K562 (cell line): ENCODE results near the gene SCFD2. TPM values are rescaled to one million over a fixed set of nuclear protein-coding genes. Genes with fewer than 3 reads are reported as not detected.

Experiments
- ATAC-seq: fragments of 200-7000 bp; cut with Tn5 transposase; 3 replicates; pipeline ENCODE4 v1.9.1; 2020; ENCODE audit warnings: moderate library complexity
- BruUV-seq: library from RNA; stranded (reverse); fragments of 400-500 nt; replicated peaks from 2 replicates; lab custom pipeline; 2021; lab: Mats Ljungman, UMichigan
- CTCF ChIA-PET: fragments of 300-600 bp; formaldehyde crosslinking; extraction: SDS; loops from one replicate; lab custom pipeline; 2021; ENCODE audit warnings: low intra/inter-chr PET ratio; lab: Yijun Ruan, JAX
- POLR2A ChIA-PET: fragments of 300-600, 350-650 bp; sonication (Branson Sonifier 250); formaldehyde crosslinking; extraction: SDS; loops from one replicate; lab custom pipeline; 2021; ENCODE audit warnings: antibody characterized with exemption, inconsistent platforms; lab: Yijun Ruan, JAX
- DNase-seq, 4 experiments: peaks; one replicate each; pipeline versions ENCODE4 v3.0.0 to v3.0.0-alpha.2; 2011 to 2018; ENCODE audit warnings: low spot score in 3 of 4, mixed read lengths in 3 of 4; ENCODE audit errors: extremely low read depth in 1 of 4
- FAIRE-seq: peaks from 2 replicates; lab custom pipeline; 2011; peaks lifted over from hg19 to GRCh38; lab: Jason Lieb, UNC
- H2AFZ ChIP-seq: 2 replicates; pipeline ENCODE4 v1.6.0; 2011; ENCODE audit warnings: low read depth, low read length, control low read depth, inconsistent platforms
- H3K27ac ChIP-seq: fragments of 200-600 bp; 3 replicates; pipeline ENCODE4 v1.8.0; 2011; ENCODE audit warnings: low read depth, mild to moderate bottlenecking, control low read depth, inconsistent platforms, low read length, moderate library complexity, mixed read lengths; ENCODE audit errors: extremely low read depth
- H3K27me3 ChIP-seq, 2 experiments: fragments of 300-600 bp in 1 of 2; 2 replicates in 1 of 2; 3 replicates in 1 of 2; pipeline versions ENCODE4 v1.6.0 to v1.8.0; 2011; ENCODE audit warnings: inconsistent platforms in 2 of 2, low read length in 2 of 2, mild to moderate bottlenecking in 1 of 2, mixed read lengths in 1 of 2, moderate library complexity in 1 of 2; ENCODE audit not compliant: control insufficient read depth in 2 of 2, insufficient read depth in 2 of 2
- H3K36me3 ChIP-seq: fragments of 300-600 bp; 3 replicates; pipeline ENCODE4 v1.8.0; 2011; ENCODE audit warnings: mild to moderate bottlenecking, low read length, inconsistent platforms; ENCODE audit not compliant: control insufficient read depth, insufficient read depth
- H3K4me1 ChIP-seq, 2 experiments: fragments of 200-600 bp in 1 of 2; replicated peaks in 1 of 2; 2 replicates in 1 of 2; 3 replicates in 1 of 2; pipeline versions ENCODE4 v1.5.1 to v1.8.0; 2011; ENCODE audit warnings: inconsistent platforms in 2 of 2, low read length in 2 of 2, mild to moderate bottlenecking in 1 of 2, mixed read lengths in 1 of 2, moderate library complexity in 1 of 2; ENCODE audit not compliant: control insufficient read depth in 2 of 2, insufficient read depth in 2 of 2
- H3K4me2 ChIP-seq: 2 replicates; pipeline ENCODE4 v1.6.1; 2011; ENCODE audit warnings: low read length, control low read depth, inconsistent platforms, mixed read lengths; ENCODE audit not compliant: insufficient read depth
- H3K4me3 ChIP-seq: fragments of 200-600 bp; sonication (generic), shearing (Covaris generic); 2 replicates; pipeline ENCODE4 v1.5.1; 2016; ENCODE audit warnings: control low read depth, inconsistent platforms
- H3K79me2 ChIP-seq: fragments of 200-600 bp; 3 replicates; pipeline ENCODE4 v1.8.0; 2011; ENCODE audit warnings: low read length, inconsistent platforms; ENCODE audit not compliant: control insufficient read depth, insufficient read depth
- H3K9ac ChIP-seq, 2 experiments: 2 replicates each; pipeline versions ENCODE4 v1.6.0 to v1.6.1; 2011; ENCODE audit warnings: low read depth in 2 of 2, low read length in 2 of 2, control low read depth in 1 of 2, inconsistent platforms in 1 of 2, mild to moderate bottlenecking in 1 of 2, mixed read lengths in 1 of 2; ENCODE audit not compliant: insufficient read depth in 1 of 2
- H3K9me1 ChIP-seq: one replicate; pipeline ENCODE4 v1.6.0; 2011; ENCODE audit warnings: inconsistent platforms, mild to moderate bottlenecking, low read length, moderate library complexity; ENCODE audit not compliant: control insufficient read depth, insufficient read depth
- H3K9me3 ChIP-seq: replicated peaks from 2 replicates; pipeline ENCODE4 v1.5.1; 2011; ENCODE audit warnings: low read depth, low read length, inconsistent platforms; ENCODE audit not compliant: control insufficient read depth, insufficient read depth
- H4K20me1 ChIP-seq: replicated peaks from 2 replicates; pipeline ENCODE4 v1.6.1; 2011; ENCODE audit warnings: low read length, inconsistent platforms, mixed read lengths; ENCODE audit not compliant: control insufficient read depth, insufficient read depth
- GABPB2 ChIP-seq: fragments of 250-450 bp; sonication (Bioruptor Pico); conservative IDR thresholded peaks from 2 replicates; pipeline ENCODE4 v1.5.1; 2021; ENCODE audit warnings: mild to moderate bottlenecking
- KDM5B ChIP-seq: fragments of 200-600 bp; sonication (generic); IDR thresholded peaks from 2 replicates; pipeline ENCODE4 v1.6.1; 2012; ENCODE audit warnings: low read depth, mild to moderate bottlenecking, moderate library complexity, low read length, control low read depth, inconsistent platforms; ENCODE audit not compliant: insufficient replicate concordance
- NFXL1 ChIP-seq: fragments of 450-650 bp; formaldehyde crosslinking; IDR thresholded peaks from 2 replicates; pipeline ENCODE4 v1.4.0; 2021; ENCODE audit warnings: mild to moderate bottlenecking
- PHF21A ChIP-seq: fragments of 450-650 bp; IDR thresholded peaks from 2 replicates; pipeline ENCODE4 v1.6.1; 2017; ENCODE audit warnings: low read depth, borderline replicate concordance
- SIRT6 ChIP-seq: IDR thresholded peaks from one replicate; pipeline ENCODE4 v1.6.1; 2012; ENCODE audit warnings: low read depth, mild to moderate bottlenecking, control low read depth, inconsistent platforms, low read length, moderate library complexity
- SREBF2 ChIP-seq: sonication (generic); formaldehyde crosslinking; IDR thresholded peaks from 2 replicates; pipeline ENCODE4 v1.4.0; 2020; ENCODE audit warnings: mild to moderate bottlenecking, missing genetic modification reagents
- SRSF7 ChIP-seq: fragments of 200-400 bp; formaldehyde crosslinking; optimal IDR thresholded peaks from 2 replicates; pipeline ENCODE3; 2017; ENCODE audit warnings: mild to moderate bottlenecking, low read depth, low read length
- TAL1 ChIP-seq: fragments of 450-650 bp; IDR thresholded peaks from 2 replicates; pipeline ENCODE4 v1.6.1; 2016; ENCODE audit warnings: mild to moderate bottlenecking
- ZFP30 ChIP-seq: fragments of 250-450 bp; sonication (Bioruptor Pico); IDR thresholded peaks from 2 replicates; pipeline ENCODE4 v1.8.0; 2022; ENCODE audit warnings: moderate library complexity, mild to moderate bottlenecking, inconsistent platforms, borderline replicate concordance
- WGBS: fragments of 100-300 bp; shearing (Covaris generic); methylation state at CpG from one replicate; pipeline ENCODE4 v1.1.6; 2016; ENCODE audit warnings: low coverage, mixed read lengths; ENCODE audit not compliant: insufficient coverage; ENCODE audit errors: missing lambda C conversion rate; 5-methylcytosine and 5-hydroxymethylcytosine counted together
- in situ Hi-C: fragments of 300-500 bp; cut with MboI; formaldehyde crosslinking; loops from 4 replicates; pipeline ENCODE4 v1.15.0; 2018; ENCODE audit warnings: inconsistent platforms, mixed read lengths
- intact Hi-C: fragments of 100-400 bp; cut with micrococcal nuclease; formaldehyde crosslinking; loops from 2 replicates; pipeline ENCODE4 v1.14.2; 2022
- polyA plus RNA-seq, 8 experiments: library from polyadenylated mRNA; depleted of rRNA in 4 of 8; stranded (reverse) in 5 of 8; unstranded in 3 of 8; fragments of >200 nt; fragmentation: Nextera tagmentation in 2 of 8; fragmentation: Illumina TruSeq in 1 of 8; extraction: Ambion mirVana in 2 of 8; extraction: Trizol in 1 of 8; gene quantifications; 2 replicates each; pipeline versions ENCODE4 v1.2.1 to v1.2.3, GENCODE V29; 2011 to 2014; ENCODE audit warnings: inconsistent platforms in 1 of 8, missing spikeins in 1 of 8
- total RNA-seq, 7 experiments: library from RNA; depleted of rRNA in 6 of 7; stranded (reverse); fragments of >200 nt in 6 of 7; fragmentation: Illumina TruSeq in 2 of 7; extraction: Trizol in 2 of 7; gene quantifications; 2 replicates each; pipeline versions ENCODE4 v1.2.1 to v1.2.3, GENCODE V29; 2011 to 2021; ENCODE audit warnings: low replicate concordance in 1 of 7
- TF ChIP-seq, protein P1 (sequence below): fragments of 450-650 bp; IDR thresholded peaks from 2 replicates; pipeline ENCODE4 v1.6.1; 2018; ENCODE audit warnings: mild to moderate bottlenecking, low read depth; ENCODE audit not compliant: partially characterized antibody

The SCFD2 gene
- total and polyA plus RNA-seq, 9 of the 15 experiments (the other 6 are each of a cell fraction or from before 2014, with no cell fraction given) = 5.7 to 30.3 (median 22.8) TPM

DNA sequence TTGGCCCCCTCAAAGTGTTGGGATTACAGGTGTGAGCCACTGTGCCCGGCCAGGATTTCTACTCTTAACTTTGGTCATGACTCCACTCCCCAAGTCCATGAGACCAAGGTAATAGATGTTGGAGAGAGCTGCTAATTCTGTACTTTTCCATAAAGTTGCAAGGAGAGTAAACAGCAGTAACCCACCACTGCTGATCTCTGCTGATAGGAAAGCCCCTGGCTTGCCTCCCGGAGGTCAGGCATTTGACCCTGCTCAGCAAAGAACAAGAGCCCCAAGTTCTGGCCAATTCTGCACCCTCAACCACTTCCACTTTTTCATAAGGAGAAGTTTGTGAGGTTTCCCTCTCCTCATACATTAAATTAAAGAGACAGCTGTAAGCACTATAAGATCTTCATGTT lies 360.7 kb downstream of the SCFD2 start (continued):
- TF ChIP-seq PHF21A (no peak), SREBF2 (CRISPR knock-in tag) (no peak), ZFP30 (CRISPR knock-in tag) (no peak), NFXL1 (no peak), TAL1 (no peak), SRSF7 (no peak), SIRT6 (no peak)
- TF ChIP-seq, protein P1, sequence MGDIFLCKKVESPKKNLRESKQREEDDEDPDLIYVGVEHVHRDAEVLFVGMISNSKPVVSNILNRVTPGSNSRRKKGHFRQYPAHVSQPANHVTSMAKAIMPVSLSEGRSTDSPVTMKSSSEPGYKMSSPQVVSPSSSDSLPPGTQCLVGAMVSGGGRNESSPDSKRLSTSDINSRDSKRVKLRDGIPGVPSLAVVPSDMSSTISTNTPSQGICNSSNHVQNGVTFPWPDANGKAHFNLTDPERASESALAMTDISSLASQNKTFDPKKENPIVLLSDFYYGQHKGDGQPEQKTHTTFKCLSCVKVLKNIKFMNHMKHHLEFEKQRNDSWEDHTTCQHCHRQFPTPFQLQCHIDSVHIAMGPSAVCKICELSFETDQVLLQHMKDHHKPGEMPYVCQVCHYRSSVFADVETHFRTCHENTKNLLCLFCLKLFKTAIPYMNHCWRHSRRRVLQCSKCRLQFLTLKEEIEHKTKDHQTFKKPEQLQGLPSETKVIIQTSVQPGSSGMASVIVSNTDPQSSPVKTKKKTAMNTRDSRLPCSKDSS = no peak

DNA sequence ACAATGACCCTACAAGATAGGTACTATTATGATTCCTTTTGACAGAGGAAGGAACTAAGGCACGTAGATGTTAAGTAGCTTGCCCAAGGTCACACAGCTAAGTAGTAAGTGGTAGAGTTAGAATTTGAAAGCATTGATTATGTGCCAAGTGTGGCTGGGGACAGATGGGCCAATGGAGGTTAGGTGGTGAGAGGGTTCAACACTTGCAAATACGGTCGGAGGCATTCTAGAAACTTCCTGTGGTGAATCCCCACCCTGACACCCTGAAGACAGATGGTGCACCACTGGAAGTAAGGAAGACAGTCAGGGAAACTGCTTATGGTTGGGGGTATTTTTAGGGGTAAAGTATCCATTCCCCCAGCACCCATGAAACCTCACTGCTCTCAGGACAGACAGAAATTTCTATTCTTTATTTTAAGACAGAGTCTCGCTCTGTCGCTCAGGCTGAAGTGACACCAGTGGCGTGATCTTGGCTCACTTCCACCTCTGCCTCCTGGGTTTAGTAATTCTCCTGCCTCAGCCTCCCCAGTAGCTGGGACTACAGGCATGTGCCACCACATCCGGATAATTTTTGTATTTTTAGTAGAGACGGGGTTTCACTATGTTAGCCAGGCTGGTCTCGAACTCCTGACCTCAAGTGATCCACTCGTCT lies 361.2 kb downstream of the SCFD2 start:
- Histone ChIP-seq H3K9ac (no peak overlapping the region), H2AFZ (no peak overlapping the region), H3K4me2 (no peak overlapping the region), H3K4me1 (no peaks in the 10 kb centered on the region), H3K9me3 (no peaks in the 10 kb centered on the region), H3K79me2 (no peaks in the 10 kb centered on the region), H3K27ac (no peak overlapping the region), H3K27me3 (no peaks in the 10 kb centered on the region), H4K20me1 (no peaks in the 10 kb centered on the region), H3K9me1 (no peaks in the 10 kb centered on the region), H3K4me3 (no peak overlapping the region), H3K36me3 (no peaks in the 10 kb centered on the region)
- no peak for TF ChIP-seq GABPB2 (CRISPR knock-in tag)
- TF ChIP-seq KDM5B = no peak
- FAIRE-seq (no peak), DNase-seq (no peak), ATAC-seq (no peak)
- CTCF ChIA-PET = no interaction called here
- WGBS = 66% methylated on average over 10 of the region's 10 CpGs
- intact Hi-C loops (no loop called here), in situ Hi-C loops (loop anchor here (25.0 kb wide), 1 partner anchor 808 kb away; no protein-coding TSS in a partner anchor)
- POLR2A ChIA-PET = interaction anchor here (0.6 kb wide), 1 partner anchor 515 kb away, joined by 3 read pairs; no protein-coding TSS in a partner anchor
- no TSS peak for BruUV-seq
